ENCODE measurements around the gene SLC4A1.

GRCh38 chr17:44279346-44279665 is 11.4 kb upstream of the SLC4A1 start:
- no peak for TF ChIP-seq POLR2A (IDR thresholded peaks at IDR 0.05)
- TF ChIP-seq, protein P1, sequence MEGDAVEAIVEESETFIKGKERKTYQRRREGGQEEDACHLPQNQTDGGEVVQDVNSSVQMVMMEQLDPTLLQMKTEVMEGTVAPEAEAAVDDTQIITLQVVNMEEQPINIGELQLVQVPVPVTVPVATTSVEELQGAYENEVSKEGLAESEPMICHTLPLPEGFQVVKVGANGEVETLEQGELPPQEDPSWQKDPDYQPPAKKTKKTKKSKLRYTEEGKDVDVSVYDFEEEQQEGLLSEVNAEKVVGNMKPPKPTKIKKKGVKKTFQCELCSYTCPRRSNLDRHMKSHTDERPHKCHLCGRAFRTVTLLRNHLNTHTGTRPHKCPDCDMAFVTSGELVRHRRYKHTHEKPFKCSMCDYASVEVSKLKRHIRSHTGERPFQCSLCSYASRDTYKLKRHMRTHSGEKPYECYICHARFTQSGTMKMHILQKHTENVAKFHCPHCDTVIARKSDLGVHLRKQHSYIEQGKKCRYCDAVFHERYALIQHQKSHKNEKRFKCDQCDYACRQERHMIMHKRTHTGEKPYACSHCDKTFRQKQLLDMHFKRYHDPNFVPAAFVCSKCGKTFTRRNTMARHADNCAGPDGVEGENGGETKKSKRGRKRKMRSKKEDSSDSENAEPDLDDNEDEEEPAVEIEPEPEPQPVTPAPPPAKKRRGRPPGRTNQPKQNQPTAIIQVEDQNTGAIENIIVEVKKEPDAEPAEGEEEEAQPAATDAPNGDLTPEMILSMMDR (IDR thresholded peaks at IDR 0.05) = no peak
- TF ChIP-seq POLR2AphosphoS5 (IDR thresholded peaks at IDR 0.05) = no peak
- TF ChIP-seq EP300 (IDR thresholded peaks at IDR 0.05; ENCODE audit: low read depth) = no peak
